Pancreas (tissue), 10 donors: ENCODE data around the gene GET3. TPM values are rescaled to one million over a fixed set of nuclear protein-coding genes. Genes with fewer than 3 reads are reported as not detected.

ENCODE experiments used
- ATAC-seq, 4 donors: fragments of 200-7000 bp; cut with Tn5 transposase; one replicate each; pipeline versions ENCODE4 v1.8.0 to v1.9.1; 2020; ENCODE audit warnings: mild to moderate bottlenecking in 4 of 4, moderate library complexity in 4 of 4
- DNase-seq, 6 donors: peaks; one replicate each; pipeline ENCODE4 v3.0.0-alpha.2; 2020
- FAIRE-seq: peaks from 2 replicates; lab custom pipeline; 2012; peaks lifted over from hg19 to GRCh38; lab: Jason Lieb, UNC
- H3K27ac ChIP-seq, 4 donors: fragments of 200-600 bp; sonication (generic); 1 replicate in 3 of 4; 2 replicates in 1 of 4; pipeline versions ENCODE4 v1.5.0 to v1.8.0; 2020
- H3K27me3 ChIP-seq, 4 donors: fragments of 200-600 bp; one replicate each; pipeline ENCODE4 v1.8.0; 2021
- H3K36me3 ChIP-seq, 3 donors: fragments of 200-600 bp; sonication (generic) in 1 of 3; one replicate each; pipeline versions ENCODE4 v1.5.0 to v1.8.0; 2020 to 2021
- H3K4me1 ChIP-seq, 3 donors: fragments of 200-600 bp; one replicate each; pipeline ENCODE4 v1.8.0; 2021
- H3K4me3 ChIP-seq, 4 donors: fragments of 200-600 bp; sonication (generic) in 2 of 4; one replicate each; pipeline versions ENCODE4 v1.5.0 to v1.8.0; 2020 to 2021
- H3K9me3 ChIP-seq, 4 donors: fragments of 200-600 bp; one replicate each; pipeline ENCODE4 v1.8.0; 2021
- CTCF ChIP-seq, 4 donors: fragments of 200-600 bp; sonication (generic) in 3 of 4; IDR thresholded peaks; one replicate each; pipeline versions ENCODE4 v1.5.0 to v1.8.0; 2021; ENCODE audit warnings: antibody characterized with exemption in 4 of 4
- WGBS, 2 donors: extraction: QIAGEN DNeasy Blood & Tissue Kit; methylation state at CpG; one replicate each; pipeline ENCODE4 v1.1.7; 2013; 5-methylcytosine and 5-hydroxymethylcytosine counted together
- intact Hi-C, 3 donors: fragments of 100-400 bp; cut with DNase I; formaldehyde crosslinking; loops; one replicate each; pipeline versions ENCODE4 v1.11.1 to v1.14.2; 2022
- polyA plus RNA-seq, 2 donors: library from polyadenylated mRNA; stranded (reverse); fragments of 200-250 nt; gene quantifications; one replicate each; pipeline ENCODE4 v1.2.3, GENCODE V29; 2013
- total RNA-seq, 6 donors: library from RNA; stranded (reverse); fragmentation: NEBNext Ultra II Directional in 4 of 6; extraction: Animal tissue kit (Norgen Biotek cat#: 25700) in 4 of 6; gene quantifications; one replicate each; pipeline versions ENCODE4 v1.2.1 to v1.2.4, GENCODE V29; 2021 to 2023
- donor health status: healthy with polysubstance abuse.
- donor health status: DM: no; HTN: no; CAD: no; lungs with moderate emphysema.
- donor health status: DM: no; HTN: no; CAD: no.
- donor health status: control.
- donor health status: control.
- donor health status: Bipolar disorder and iron deficiency.
- donor health status: DM: yes; HTN: yes; CAD: no.
- donor health status: DM: no; HTN: no; CAD: no.
- donor health status: DM: no; HTN: no; CAD: no.
- donor health status: DM: yes; HTN: yes; CAD: no.

The GET3 gene
- total and polyA plus RNA-seq, 8 donors = 16.6 to 48.2 (median 29.8) TPM

DNA sequence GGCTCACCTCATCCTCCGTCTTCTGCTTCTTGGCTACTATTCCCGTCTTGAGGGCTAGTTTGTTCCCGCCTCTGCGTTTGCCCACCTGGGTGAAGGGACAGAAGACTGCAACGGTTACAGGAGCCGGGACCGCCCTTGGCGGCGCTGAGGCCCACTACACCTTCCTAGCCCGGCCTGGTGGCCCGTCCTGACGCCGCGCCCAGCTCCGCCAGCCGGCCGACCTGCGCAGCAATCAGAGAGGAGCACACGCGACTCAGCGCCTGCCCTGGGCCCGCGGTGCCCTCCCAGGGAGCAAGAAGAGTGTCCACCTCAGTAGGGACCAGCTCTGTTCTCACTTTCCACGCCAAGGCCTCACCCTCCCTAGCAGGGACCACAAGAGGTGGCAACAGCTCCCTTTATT is 6.0 kb upstream of the GET3 start:
- Histone ChIP-seq H3K27me3 (no peaks in the 10 kb centered on the region), H3K27ac (no peak overlapping the region), H3K4me1 (peaks cover 12 to 17% (median 14%) of the 10 kb centered on the region in 3 donors), H3K4me3 (no peak overlapping the region), H3K9me3 (no peaks in the 10 kb centered on the region), H3K36me3 (peaks cover 0 to 20% (median 15%) of the 10 kb centered on the region in 3 donors)
- intact Hi-C loops = no loop called here
- FAIRE-seq (no peak), DNase-seq (no peak), ATAC-seq (no peak)
- WGBS, 2 donors = 93 to 94% methylated on average over 20 to 24 of the region's 24 CpGs
- no peak for TF ChIP-seq CTCF (IDR thresholded peaks at IDR 0.05)

- no peak for DNase-seq
- intact Hi-C loops = no loop called here
- no peak for ATAC-seq
- Histone ChIP-seq H3K4me1 (peaks cover 17 to 29% (median 21%) of the 10 kb centered on the region in 3 donors), H3K4me3 (peak overlapping the region; percentile 74 to 99 (median 88)), H3K27ac (peak overlapping the region; percentile 84 to 91 (median 86)), H3K27me3 (no peaks in the 10 kb centered on the region), H3K36me3 (peaks cover 0 to 20% (median 15%) of the 10 kb centered on the region in 3 donors), H3K9me3 (no peaks in the 10 kb centered on the region)
- 0 to 2% methylated on average over 15 of the region's 15 CpGs for WGBS, 2 donors
- no peak for TF ChIP-seq CTCF (IDR thresholded peaks at IDR 0.05)
- no peak for FAIRE-seq
These were observed 3.7 kb upstream of the GET3 start for GRCh38 chr19:12733369-12734214.

DNA sequence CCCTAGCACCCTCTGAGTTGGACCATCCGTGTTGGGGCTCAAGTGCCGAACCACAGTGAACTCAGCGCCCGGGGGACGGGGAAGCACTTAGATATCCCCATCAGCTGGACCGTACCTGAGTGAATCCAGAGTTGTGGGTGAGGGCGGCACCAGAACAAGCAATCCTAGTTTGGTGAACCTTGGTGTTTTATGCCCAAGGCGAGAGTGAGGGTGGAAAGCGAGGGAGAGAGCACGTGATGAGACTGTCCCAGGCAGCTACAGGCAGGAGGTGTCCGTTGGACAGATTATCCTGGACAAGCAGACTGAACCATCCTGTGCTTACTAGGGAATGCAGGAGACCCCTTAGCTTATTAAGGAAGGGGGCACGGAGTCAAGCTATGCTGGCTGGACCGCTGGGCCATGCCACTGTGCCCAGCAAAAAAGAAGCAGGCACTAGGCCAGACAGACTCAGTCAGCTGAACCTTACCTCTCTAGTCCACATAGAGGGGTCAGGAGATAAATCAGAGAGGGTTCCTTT is 596 bp downstream of the GET3 start:
- WGBS, 2 donors = 7 to 10% methylated on average over 13 of the region's 13 CpGs
- H3K36me3 ChIP-seq = peaks cover 0 to 7% (median 0%) of the 10 kb centered on the region in 3 donors
- FAIRE-seq (no peak), ATAC-seq (no peak), DNase-seq (no peak)
- H3K4me3 ChIP-seq = peak overlapping the region; percentile 75 to 86 (median 80)
- intact Hi-C loops = no loop called here
- no peaks in the 10 kb centered on the region for H3K27me3 ChIP-seq
- H3K4me1 ChIP-seq = peaks cover 9 to 21% (median 11%) of the 10 kb centered on the region in 3 donors
- H3K9me3 ChIP-seq = no peaks in the 10 kb centered on the region
- no peak overlapping the region for H3K27ac ChIP-seq
- no peak for TF ChIP-seq CTCF (IDR thresholded peaks at IDR 0.05)

GRCh38 chr19:12745166-12745897 is 8.0 kb downstream of the GET3 start:
- Histone ChIP-seq H3K27ac (no peak overlapping the region), H3K36me3 (peaks cover 2 to 17% (median 3%) of the 10 kb centered on the region in 3 donors), H3K9me3 (no peaks in the 10 kb centered on the region), H3K4me1 (no peaks in the 10 kb centered on the region), H3K4me3 (no peak overlapping the region), H3K27me3 (no peaks in the 10 kb centered on the region)
- intact Hi-C loops = no loop called here
- WGBS, 2 donors = 86 to 89% methylated on average over 22 of the region's 22 CpGs
- FAIRE-seq = no peak
- DNase-seq = no peak
- no peak for ATAC-seq
- no peak for TF ChIP-seq CTCF (IDR thresholded peaks at IDR 0.05)
